22Rv1 (cell line): ENCODE results near the gene MAGOHB.

Experiments
- ZFX ChIP-seq: fragments of 450-650 bp; IDR thresholded peaks from 2 replicates; pipeline ENCODE4 v1.6.1; 2017; ENCODE audit warnings: antibody characterized with exemption, borderline replicate concordance
- TF ChIP-seq, protein P1 (sequence below): fragments of 450-650 bp; IDR thresholded peaks from 2 replicates; pipeline ENCODE4 v1.5.1; 2017; ENCODE audit warnings: mild to moderate bottlenecking

GRCh38 chr12:10567813-10568212 is 45.6 kb downstream of the MAGOHB start:
- TF ChIP-seq, protein P1, sequence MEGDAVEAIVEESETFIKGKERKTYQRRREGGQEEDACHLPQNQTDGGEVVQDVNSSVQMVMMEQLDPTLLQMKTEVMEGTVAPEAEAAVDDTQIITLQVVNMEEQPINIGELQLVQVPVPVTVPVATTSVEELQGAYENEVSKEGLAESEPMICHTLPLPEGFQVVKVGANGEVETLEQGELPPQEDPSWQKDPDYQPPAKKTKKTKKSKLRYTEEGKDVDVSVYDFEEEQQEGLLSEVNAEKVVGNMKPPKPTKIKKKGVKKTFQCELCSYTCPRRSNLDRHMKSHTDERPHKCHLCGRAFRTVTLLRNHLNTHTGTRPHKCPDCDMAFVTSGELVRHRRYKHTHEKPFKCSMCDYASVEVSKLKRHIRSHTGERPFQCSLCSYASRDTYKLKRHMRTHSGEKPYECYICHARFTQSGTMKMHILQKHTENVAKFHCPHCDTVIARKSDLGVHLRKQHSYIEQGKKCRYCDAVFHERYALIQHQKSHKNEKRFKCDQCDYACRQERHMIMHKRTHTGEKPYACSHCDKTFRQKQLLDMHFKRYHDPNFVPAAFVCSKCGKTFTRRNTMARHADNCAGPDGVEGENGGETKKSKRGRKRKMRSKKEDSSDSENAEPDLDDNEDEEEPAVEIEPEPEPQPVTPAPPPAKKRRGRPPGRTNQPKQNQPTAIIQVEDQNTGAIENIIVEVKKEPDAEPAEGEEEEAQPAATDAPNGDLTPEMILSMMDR: no peak
- no peak for TF ChIP-seq ZFX
